Gastrocnemius medialis (tissue), 4 donors: ENCODE data around the gene EEF1AKMT2. TPM values are rescaled to one million over a fixed set of nuclear protein-coding genes. Genes with fewer than 3 reads are reported as not detected.
A peak's percentile ranks its signal among the peaks of the same experiment; 100 is the strongest.
"Not testable (repeated sequence)": the region's sequence is repeated elsewhere in the genome, so short reads cannot be mapped to it uniquely, and the experiment has no call there.

Experiments
- ATAC-seq, 2 donors: fragments of 150-250 bp; one replicate each; pipeline ENCODE4 v1.9.1; 2016
- DNase-seq, 2 donors: peaks; one replicate each; pipeline ENCODE4 v3.0.0-alpha.2; 2019
- H3K27ac ChIP-seq, 4 donors: fragments of 200-600 bp; sonication (generic); 1 replicate in 1 of 4; 2 replicates in 3 of 4; pipeline ENCODE4 v1.5.1; 2016 to 2018; ENCODE audit warnings: mild to moderate bottlenecking in 2 of 4, moderate library complexity in 1 of 4
- H3K27me3 ChIP-seq, 3 donors: fragments of 200-600 bp; sonication (generic) in 2 of 3; 1 replicate in 1 of 3; 2 replicates in 2 of 3; pipeline versions ENCODE4 v1.5.1 to v1.6.0; 2016 to 2019; ENCODE audit warnings: mild to moderate bottlenecking in 1 of 3, moderate library complexity in 1 of 3
- H3K36me3 ChIP-seq, 2 donors: fragments of 200-600 bp; sonication (generic) in 1 of 2; one replicate each; pipeline ENCODE4 v1.5.1; 2017 to 2018
- H3K4me1 ChIP-seq, 2 donors: fragments of 200-600 bp; sonication (generic) in 1 of 2; one replicate each; pipeline ENCODE4 v1.5.1; 2016 to 2017; ENCODE audit warnings: mild to moderate bottlenecking in 2 of 2
- H3K4me3 ChIP-seq, 4 donors: fragments of 200-600 bp; sonication (generic) in 3 of 4; 1 replicate in 1 of 4; 2 replicates in 3 of 4; pipeline ENCODE4 v1.5.1; 2016 to 2019; ENCODE audit warnings: mild to moderate bottlenecking in 2 of 4
- H3K9me3 ChIP-seq, 3 donors: fragments of 200-600 bp; sonication (generic) in 2 of 3; 1 replicate in 1 of 3; 2 replicates in 2 of 3; pipeline ENCODE4 v1.5.1; 2016 to 2019
- POLR2A ChIP-seq, 2 donors: fragments of 450-650 bp; IDR thresholded peaks; one replicate each; pipeline ENCODE4 v1.6.1; 2017; ENCODE audit warnings: antibody characterized with exemption in 2 of 2, mild to moderate bottlenecking in 2 of 2, moderate library complexity in 2 of 2
- in situ Hi-C, 4 donors: fragments of 200-750 bp; cut with MboI; loops; one replicate each; pipeline versions ENCODE4 v1.15.0 to v1.8.0; 2017; ENCODE audit warnings: low sequenced_read_pairs in 4 of 4
- intact Hi-C: fragments of 100-400 bp; cut with DNase I; formaldehyde crosslinking; loops from one replicate; pipeline ENCODE4 v1.15.1; 2023; ENCODE audit warnings: low total_unique reads
- total RNA-seq, 4 donors: library from RNA; depleted of rRNA; stranded (reverse); fragments of >200 nt; gene quantifications; one replicate each; pipeline versions ENCODE4 v1.1.0 to v1.2.3, GENCODE V29; 2016
- TF ChIP-seq, protein P1 (sequence below), 5 experiments: fragments of 450-650 bp in 3 of 5; fragments of 200-600 bp in 2 of 5; sonication (generic) in 2 of 5; IDR thresholded peaks in 4 of 5; conservative IDR thresholded peaks in 1 of 5; 1 replicate in 4 of 5; 2 replicates in 1 of 5; pipeline ENCODE4 v1.5.1; 2016 to 2019; ENCODE audit warnings: antibody characterized with exemption in 5 of 5, mild to moderate bottlenecking in 3 of 5, moderate library complexity in 3 of 5

EEF1AKMT2 gene
- total RNA-seq, 4 donors from 2014 or later = 7.9 to 13.5 (median 9.6) TPM

DNA sequence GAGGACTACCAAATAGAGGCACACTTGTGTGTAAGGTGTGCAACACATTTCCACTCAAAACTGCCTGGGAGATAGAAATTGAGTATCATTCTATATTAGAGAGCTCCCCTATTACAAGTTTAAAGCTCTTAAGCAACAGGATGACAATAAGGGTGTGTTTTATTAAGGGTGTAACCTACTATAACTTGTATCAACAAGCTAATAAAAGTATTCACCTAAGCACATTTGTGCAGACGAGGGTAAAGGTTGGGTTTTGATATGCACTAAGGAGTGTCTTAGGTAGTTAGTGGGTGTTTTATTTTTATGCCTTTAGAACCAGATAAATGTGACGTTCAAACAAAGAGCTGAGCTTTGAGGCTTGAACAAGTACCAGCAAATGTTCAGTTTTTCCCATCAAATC, 44.7 kb downstream of the EEF1AKMT2 start:
- Histone ChIP-seq H3K4me3 (no peak overlapping the region), H3K4me1 (peaks cover 22 to 26% of the 10 kb centered on the region in 2 donors), H3K27ac (no peak overlapping the region), H3K36me3 (no peaks in the 10 kb centered on the region), H3K9me3 (no peaks in the 10 kb centered on the region), H3K27me3 (no peaks in the 10 kb centered on the region)
- DNase-seq = no peak
- no peak for ATAC-seq
- intact Hi-C loops = no loop called here
- TF ChIP-seq, protein P1, sequence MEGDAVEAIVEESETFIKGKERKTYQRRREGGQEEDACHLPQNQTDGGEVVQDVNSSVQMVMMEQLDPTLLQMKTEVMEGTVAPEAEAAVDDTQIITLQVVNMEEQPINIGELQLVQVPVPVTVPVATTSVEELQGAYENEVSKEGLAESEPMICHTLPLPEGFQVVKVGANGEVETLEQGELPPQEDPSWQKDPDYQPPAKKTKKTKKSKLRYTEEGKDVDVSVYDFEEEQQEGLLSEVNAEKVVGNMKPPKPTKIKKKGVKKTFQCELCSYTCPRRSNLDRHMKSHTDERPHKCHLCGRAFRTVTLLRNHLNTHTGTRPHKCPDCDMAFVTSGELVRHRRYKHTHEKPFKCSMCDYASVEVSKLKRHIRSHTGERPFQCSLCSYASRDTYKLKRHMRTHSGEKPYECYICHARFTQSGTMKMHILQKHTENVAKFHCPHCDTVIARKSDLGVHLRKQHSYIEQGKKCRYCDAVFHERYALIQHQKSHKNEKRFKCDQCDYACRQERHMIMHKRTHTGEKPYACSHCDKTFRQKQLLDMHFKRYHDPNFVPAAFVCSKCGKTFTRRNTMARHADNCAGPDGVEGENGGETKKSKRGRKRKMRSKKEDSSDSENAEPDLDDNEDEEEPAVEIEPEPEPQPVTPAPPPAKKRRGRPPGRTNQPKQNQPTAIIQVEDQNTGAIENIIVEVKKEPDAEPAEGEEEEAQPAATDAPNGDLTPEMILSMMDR (IDR thresholded peaks at IDR 0.05 in 4 of 5, conservative IDR thresholded peaks at IDR 0.05 in 1 of 5) = no peak
- no peak for TF ChIP-seq POLR2A (IDR thresholded peaks at IDR 0.05)
- in situ Hi-C loops = loop anchor here (5.0 to 25.0 kb wide), 5 partner anchors 110 to 210 kb away; no protein-coding TSS in a partner anchor

DNA sequence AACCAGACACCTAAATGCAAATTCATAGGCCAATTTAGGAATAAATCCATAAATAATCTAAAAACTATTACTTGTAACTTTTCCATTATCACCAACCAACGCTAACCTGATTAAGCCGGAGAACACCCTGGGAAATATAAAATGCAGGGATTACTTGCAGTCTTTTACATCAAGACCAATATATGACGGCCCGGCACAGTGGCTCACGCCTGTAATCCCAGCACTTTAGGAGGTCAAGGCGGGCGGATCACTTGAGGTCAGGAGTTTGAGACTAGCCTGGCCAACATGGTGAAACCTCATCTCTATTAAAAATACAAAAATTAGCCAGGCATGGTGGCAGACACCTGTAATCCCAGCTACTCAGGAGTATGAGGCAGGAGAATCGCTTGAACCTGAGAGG, 45.2 kb downstream of the EEF1AKMT2 start:
- H3K36me3 ChIP-seq, H3K27ac ChIP-seq, H3K27me3 ChIP-seq, intact Hi-C loops, ATAC-seq, H3K4me3 ChIP-seq, H3K9me3 ChIP-seq, DNase-seq: not testable (repeated sequence)
- in situ Hi-C loops = loop anchor here (5.0 to 25.0 kb wide), 5 partner anchors 109 to 209 kb away; no protein-coding TSS in a partner anchor
- peaks cover 27 to 32% of the 10 kb centered on the region in 2 donors for H3K4me1 ChIP-seq

DNA sequence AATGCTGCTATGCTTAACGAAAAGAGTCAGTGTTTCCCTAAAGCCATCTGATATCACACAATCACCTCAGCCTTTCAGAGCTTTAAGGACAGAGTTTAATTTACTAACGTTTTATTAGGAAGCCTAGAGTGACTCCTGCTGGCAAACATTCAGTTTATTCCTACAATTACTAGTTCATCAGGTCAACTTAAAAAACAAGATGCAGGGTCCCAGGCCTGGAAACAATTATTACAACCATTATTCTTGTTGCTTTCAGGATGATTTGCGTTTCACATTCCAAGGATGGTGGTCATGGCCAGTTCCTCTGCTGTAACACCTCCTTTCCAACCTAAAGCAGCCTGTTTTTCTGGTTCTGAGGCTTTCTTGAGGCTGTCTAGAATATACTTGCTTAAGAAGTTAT, 46.0 kb downstream of the EEF1AKMT2 start:
- TF ChIP-seq, protein P1 (IDR thresholded peaks at IDR 0.05 in 4 of 5, conservative IDR thresholded peaks at IDR 0.05 in 1 of 5) = peak in 4 of 5 experiments; percentile 25 to 43 (median 36)
- no peak for TF ChIP-seq POLR2A (IDR thresholded peaks at IDR 0.05)
- no peak for ATAC-seq
- Histone ChIP-seq H3K4me3 (no peak overlapping the region), H3K36me3 (no peaks in the 10 kb centered on the region), H3K27ac (peak overlapping the region in 3 of 4 donors; percentile 89 to 97 (median 92)), H3K27me3 (no peaks in the 10 kb centered on the region), H3K9me3 (no peaks in the 10 kb centered on the region), H3K4me1 (peaks cover 34 to 40% of the 10 kb centered on the region in 2 donors)
- no peak for DNase-seq
- in situ Hi-C loops (loop anchor here (5.0 to 25.0 kb wide), 5 partner anchors 108 to 208 kb away; no protein-coding TSS in a partner anchor), intact Hi-C loops (loop anchor here (2.0 kb wide), 2 partner anchors 185 to 215 kb away; no protein-coding TSS in a partner anchor)

DNA sequence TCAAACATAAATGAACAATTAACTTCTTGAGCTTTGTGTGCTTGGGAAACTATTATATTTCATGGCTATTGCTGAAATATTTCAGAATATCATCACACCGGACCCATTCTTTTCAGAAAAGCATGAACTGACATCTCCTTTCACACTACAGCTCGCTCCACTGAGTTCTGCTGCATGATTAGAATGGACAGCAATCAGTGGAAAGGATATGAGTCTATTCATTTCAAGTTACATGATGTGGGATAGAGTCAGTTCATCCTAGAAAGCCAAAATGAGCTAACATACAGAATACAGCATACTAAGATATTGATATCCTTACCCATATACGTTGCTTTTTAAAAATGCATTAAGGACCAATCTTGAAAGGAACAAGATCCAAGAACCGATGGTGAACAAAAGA, 46.4 kb downstream of the EEF1AKMT2 start:
- Histone ChIP-seq H3K36me3 (no peaks in the 10 kb centered on the region), H3K9me3 (no peaks in the 10 kb centered on the region), H3K27ac (peak overlapping the region; percentile 84 to 97 (median 90)), H3K4me3 (no peak overlapping the region), H3K4me1 (peaks cover 38 to 44% of the 10 kb centered on the region in 2 donors), H3K27me3 (no peaks in the 10 kb centered on the region)
- ATAC-seq (no peak), DNase-seq (no peak)
- in situ Hi-C loops (loop anchor here (5.0 to 25.0 kb wide), 5 partner anchors 108 to 208 kb away; no protein-coding TSS in a partner anchor), intact Hi-C loops (loop anchor here (2.0 kb wide), 2 partner anchors 184 to 214 kb away; no protein-coding TSS in a partner anchor)
- no peak for TF ChIP-seq POLR2A (IDR thresholded peaks at IDR 0.05)
- TF ChIP-seq, protein P1 (IDR thresholded peaks at IDR 0.05 in 4 of 5, conservative IDR thresholded peaks at IDR 0.05 in 1 of 5) = no peak

DNA sequence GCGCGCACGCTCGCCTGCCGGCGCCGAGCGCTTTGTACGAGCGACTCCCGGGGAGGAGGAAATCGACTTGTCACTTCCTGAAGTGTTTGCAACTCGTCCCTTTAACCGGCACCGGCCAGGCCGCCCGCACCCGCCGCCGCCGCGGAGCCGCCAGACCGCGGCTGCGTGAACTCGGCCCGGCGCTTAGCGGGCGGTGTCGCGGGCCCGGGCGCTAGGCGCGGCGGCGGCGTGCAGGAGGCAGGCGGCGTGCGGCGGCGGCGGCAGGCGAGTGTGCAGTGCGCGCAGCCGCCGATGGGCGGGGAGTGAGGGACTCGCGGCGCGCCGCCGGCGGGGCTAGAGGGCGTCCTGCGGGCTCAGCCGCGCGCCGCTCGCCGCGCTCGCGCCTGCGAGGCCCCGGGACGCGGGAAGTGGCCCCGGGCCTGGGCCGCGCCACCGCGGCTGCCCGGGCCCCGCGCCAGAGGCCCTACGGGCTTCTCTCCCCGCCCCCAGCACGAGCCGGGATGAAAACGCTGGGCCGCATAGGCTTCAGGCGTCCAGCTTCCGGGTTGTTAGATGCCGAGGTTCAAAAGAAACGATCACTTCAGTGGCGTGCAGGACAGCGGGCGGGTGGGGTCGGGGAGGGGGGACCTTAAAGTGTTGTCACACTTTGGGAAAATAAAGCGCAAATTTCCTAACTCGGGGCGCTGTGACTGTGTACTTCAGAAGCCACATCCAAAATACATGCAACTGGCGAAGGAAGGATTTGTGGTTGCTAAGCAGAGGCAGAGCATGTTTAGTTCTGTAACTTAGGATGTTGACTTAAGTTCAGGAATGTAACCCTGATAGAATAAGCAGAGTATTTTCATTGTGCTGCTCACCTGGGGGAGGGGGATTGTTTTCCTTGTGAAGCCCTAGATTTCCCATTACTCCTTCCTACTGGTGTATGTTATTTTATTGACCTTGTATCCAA, 47.3 kb downstream of the EEF1AKMT2 start, which contains the start of gene FAM53B:
Gene FAM53B (minus strand): TSS at position 277 of the 949 bp plus-strand sequence. CDS start 37,665 bp downstream, outside the sequence.
- peak; percentile 29 to 49 for ATAC-seq
- peaks cover 47 to 53% of the 10 kb centered on the region in 2 donors for H3K4me1 ChIP-seq
- no peaks in the 10 kb centered on the region for H3K36me3 ChIP-seq
- TF ChIP-seq, protein P1 (IDR thresholded peaks at IDR 0.05 in 4 of 5, conservative IDR thresholded peaks at IDR 0.05 in 1 of 5) = peak in 4 of 5 experiments; percentile 23 to 67 (median 50)
- TF ChIP-seq POLR2A (IDR thresholded peaks at IDR 0.05) = peak; percentile 68 to 88
- in situ Hi-C loops (loop anchor here (5.0 to 25.0 kb wide), 6 partner anchors 57 to 207 kb away; no protein-coding TSS in a partner anchor), intact Hi-C loops (loop anchor here (2.0 to 5.0 kb wide), 4 partner anchors 57 to 214 kb away; no protein-coding TSS in a partner anchor)
- no peaks in the 10 kb centered on the region for H3K27me3 ChIP-seq
- no peaks in the 10 kb centered on the region for H3K9me3 ChIP-seq
- H3K4me3 ChIP-seq = peak within 1 kb of the TSS; percentile 69 to 88 (median 78)
- peak; percentile 69 to 80 for DNase-seq
- peak within 1 kb of the TSS; percentile 92 to 97 (median 92) for H3K27ac ChIP-seq
